Endothelial cell of hepatic sinusoid (primary cell): ENCODE measurements around the gene CUEDC2.

Experiments used
- in situ Hi-C: cut with HindIII; loops from 2 replicates; pipeline ENCODE4 v1.10.0; 2017; ENCODE audit warnings: low sequenced_read_pairs

The CUEDC2 gene

DNA sequence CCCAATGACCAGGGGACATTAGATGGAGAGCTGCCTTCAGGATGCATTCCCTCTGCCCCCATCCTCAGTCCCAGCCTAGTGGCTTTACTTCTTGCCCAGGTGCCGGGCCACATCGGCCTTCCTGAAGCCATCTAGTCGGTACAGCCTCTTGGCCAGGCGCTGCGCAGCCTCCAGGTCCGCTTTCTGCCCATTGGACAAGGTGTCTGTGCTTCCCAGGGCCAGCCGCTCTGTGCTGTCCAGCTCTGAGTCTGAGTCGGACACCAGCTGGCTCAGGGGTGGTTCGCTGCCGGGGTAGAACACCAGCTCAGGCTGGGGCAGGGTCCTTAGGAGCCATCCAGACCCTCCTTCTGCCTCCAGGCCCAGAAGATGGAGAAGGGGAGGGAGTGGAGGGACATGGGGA lies 20.1 kb downstream of the CUEDC2 start:
- in situ Hi-C loops = no loop called here

DNA sequence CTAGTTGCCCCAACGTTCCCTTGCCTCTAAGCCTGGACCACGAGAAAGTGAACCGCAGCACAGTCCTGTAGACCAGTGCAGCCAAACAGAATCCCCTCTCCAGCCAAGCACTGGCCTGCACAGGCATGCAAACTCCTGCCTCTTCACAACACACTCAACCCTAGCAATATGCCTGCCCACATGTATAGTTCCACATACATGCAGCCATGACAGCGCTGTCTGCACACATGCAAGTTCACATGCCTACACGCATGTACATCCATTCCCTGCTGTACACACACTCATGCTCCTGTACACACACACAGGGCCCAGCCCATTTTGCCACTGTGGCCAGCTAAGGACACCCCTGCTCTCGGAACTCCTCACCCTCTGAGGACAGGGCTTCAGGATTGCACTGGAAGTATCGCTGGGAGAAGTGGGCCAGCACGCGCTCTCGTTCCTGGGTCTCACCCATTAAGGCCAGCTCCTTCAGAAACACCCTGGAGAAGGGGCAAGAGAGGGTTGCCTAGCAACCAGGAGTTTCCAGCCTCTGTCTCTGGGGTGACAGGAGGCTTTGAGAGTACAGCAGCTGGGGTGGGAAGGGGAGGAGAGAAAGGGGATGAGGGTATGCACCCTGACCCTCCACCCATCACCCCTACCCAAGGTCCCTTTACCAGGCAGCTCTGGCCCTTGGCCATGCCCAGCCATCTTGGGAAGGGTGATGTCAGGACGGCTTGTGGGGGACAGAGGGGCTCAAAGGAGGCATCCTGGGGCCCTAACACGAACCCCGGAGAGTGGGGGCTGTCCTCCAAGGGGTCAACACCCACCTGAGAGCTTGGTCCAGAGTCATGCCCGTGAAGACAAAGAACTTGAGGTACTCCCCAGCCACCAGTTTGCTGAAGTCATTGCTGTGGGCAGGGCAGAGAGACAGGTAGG lies 20.8 kb downstream of the CUEDC2 start:
- in situ Hi-C loops = no loop called here

DNA sequence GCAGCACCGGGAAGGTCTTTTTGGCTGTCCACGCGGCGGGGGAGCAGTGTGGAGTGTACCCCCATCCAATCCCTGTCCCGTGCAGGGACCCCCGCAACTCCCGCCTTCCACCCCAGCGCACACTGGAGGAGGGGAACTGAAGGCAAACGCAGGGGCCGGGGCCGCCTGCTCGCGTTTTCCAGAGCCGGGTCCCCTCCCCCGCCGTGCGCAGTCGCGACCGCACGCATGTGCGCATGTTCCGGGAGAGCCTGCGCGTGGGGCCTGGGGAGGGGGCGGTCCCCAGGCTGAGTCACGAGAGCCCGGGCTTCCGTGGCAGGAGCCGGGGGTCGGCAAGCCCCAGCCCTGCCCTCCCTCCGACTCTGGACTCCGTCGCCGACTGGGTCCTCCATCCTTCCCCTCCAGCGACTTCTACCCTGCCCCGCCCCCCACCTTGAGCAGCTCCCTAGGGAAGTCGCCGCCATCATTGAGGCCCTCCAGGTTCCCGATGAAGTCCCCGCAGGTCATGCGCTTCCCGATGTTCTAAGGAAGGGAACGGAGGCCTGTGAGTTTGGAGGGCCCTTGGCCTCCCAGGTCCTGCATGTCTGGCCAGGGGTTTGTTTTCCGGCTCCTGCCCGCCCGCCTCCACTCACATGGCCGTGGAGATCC lies 21.8 kb downstream of the CUEDC2 start:
- in situ Hi-C loops = no loop called here

DNA sequence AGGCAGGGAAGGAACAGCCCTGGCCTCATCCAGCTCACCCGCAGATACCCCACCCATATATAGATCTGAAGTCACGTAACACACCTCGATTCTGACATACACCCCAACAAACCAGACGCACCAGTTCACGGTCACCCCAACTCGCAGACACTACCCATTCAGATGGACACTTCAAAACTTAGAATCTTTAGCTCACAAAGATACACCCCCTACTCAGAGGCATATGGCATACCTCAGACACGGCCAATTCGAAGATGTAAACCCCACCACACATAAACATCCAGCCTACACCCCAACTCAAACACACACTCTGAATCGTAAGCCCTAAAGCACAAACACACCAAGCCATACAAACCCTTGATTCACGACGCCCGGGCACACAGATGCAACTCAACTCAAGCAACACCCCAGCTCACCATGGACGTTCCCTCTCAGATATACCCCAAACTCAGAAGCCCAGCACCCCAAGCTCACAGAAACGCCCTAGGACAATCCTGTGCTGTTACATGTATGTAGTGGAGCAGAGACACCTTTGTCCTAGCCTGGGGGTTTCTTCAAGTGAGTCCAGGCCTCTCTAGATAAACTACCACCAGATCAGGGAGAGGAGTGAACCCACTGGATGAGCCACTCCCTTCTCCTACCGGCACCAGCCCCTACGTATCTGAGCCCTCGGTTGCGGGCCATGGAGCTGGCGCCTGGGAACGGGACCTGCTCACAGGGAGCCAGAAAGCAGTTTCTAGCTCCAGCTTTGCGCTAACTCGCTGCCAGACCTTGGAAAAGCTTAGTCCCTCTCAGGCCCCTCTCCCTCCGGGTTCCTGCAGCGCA lies 22.6 kb downstream of the CUEDC2 start:
- in situ Hi-C loops = no loop called here

DNA sequence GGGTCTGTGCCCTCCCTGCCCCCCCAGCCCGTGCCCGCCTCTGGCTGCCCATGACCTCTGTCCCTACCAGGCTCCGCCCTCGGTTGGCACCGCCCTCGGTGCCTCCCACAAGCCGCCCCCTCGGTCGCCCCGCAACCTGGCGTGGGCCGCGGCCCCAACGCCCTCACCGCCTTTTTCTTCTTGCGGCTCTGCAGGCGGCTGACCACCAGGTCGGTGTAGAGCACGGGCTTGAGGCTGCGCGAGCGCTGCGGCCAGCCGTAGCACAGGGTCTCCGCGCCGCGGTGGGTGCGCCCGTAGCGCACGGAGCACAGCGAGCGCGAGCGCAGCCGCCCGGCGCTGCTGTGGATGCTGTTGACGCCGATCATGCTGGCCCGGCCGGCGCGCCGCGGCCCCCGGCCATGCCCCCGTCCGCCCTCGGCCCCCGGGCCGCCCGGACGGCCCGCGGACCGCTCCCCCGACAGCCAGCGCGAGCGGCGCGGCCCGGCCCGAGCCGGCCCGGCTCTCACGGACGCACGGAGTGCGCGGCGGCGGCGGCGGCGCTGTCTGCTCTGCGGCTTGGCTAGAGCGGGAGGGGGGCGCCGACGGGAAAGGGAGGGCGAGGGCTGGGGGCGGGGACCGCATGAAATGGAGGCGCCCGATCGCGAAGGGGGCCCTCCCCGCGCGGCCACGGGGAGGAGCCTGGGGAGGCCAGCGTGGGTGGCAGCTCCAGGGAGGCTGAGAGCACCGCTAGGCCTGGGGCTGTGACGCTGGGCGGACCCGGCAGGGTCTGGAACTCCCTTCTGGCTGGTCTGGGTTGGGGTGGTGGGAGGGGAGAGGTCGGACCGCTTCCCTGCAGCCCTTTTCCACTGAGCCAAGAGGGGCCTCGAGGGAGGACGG lies 23.4 kb downstream of the CUEDC2 start:
- in situ Hi-C loops = no loop called here

DNA sequence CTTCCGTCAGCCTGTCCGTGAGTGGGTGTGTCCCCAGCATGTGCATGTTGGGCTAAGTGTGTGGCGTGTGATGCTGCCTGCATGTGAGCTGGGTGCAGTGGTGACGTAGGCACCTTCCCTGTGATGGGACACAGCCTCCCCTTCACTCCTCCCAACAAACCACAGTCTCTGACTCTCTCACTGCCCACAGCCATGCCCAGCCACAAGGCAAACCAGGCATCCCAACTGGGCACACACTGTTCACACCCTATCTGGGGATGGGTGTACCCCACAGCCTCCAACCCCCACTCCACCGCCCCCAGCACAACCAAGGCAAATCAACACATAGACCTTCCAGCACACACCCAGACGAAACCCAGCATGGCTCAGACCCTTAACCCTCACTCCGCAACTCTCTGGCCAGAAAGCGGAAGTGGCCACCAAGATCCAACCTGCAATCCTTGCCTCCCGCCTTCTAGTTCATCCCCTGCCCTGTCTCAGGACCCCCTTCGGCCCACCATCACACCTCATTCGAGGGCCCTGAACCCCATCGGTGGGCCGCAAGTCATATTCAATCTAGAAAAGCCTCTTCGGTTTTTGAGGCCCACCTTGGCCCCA lies 24.1 kb downstream of the CUEDC2 start:
- in situ Hi-C loops = no loop called here

DNA sequence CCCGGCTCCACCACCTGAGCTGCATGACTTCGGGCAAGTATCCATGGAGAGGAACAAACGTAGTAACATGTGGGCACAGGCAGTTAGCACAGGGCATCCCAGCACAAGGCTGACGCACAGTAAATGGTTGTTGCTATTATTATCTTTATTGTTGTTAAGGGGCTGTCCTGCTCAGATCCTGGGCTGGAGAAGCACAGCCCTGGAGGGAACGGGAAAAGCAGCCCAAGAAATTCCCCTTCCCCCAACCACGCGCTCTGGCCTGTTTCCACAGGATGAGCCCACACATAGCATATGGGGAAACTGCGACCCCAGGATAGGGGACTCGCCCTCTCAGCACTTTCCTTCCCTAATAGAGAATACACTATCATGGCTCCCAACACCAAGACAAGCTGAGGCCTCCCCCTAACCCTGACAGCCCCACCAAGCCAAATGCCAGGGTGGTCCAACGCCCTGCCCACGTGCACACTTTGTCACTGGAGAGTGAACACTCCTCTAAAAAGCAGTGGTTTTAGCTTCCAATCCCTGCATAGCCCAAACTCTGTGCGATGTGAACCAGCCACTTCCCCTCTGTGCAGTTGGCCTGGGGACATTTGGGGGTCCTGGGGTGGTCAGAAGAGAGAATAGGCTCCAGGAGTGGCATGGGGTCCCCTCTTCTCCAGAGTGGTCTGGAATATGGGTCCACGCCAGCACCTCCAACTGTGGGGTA lies 24.8 kb downstream of the CUEDC2 start:
- in situ Hi-C loops = no loop called here

DNA sequence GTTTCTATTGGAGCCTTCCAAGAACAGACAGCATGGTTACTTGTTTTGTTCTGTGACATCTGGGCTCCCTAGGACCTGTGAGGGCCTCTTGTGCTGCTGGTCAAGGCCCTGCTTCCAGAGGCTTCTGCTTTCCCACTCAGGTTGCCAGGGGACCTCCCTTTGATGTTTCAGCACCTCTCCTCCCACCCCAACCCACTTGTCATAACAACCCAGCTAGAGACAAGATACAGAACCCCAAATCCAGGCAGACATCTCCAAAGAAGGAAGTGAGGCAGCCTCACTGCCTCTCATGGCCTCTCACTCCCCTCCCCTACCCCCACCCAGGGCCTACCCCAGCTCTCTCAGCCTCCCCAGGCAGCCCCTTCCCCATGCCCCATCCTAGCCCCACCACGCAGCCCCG lies 25.6 kb downstream of the CUEDC2 start:
- in situ Hi-C loops = no loop called here

DNA sequence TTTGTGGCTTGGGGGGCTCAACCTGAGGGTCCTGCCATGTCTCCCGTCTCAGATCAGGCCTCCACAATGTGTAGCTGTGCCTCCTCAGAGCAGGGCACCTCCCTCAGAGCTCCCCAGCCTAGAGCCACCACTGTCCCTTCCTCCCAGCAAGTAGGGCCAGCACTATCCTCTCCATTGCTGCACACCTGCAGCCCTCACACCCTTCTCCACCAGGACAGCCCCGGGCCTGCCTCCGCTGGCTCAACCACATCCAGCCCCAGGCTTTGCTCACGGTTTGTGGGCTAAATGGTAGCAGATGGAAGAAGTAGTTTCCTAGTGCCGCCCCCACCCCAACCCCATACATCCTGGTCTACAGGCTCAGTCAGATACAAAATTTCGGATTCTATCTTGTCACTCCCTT lies 26.7 kb downstream of the CUEDC2 start:
- in situ Hi-C loops = no loop called here

DNA sequence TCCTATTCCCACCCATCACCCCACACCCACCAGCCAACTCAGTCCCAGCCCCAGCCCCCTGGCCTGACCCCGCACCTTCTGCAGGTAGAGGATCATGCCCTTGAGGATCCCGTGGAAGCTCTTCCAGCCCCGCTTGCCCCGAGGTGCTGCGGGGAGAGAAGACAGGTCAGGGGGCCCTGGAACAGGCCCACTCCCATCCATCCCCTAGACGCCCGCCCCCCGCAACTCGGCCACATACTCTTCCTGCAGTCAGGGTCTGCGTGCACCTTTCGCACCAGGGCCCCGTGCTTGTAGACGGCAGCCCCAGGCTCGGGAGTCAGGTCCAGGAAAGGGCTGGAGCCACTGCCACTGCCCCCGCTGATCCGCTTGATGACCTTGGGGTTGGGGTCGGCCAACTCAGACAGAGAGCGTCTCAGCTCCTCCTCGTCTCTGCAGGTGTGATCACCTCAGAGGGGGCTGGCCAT lies 27.2 kb downstream of the CUEDC2 start:
- in situ Hi-C loops = no loop called here

DNA sequence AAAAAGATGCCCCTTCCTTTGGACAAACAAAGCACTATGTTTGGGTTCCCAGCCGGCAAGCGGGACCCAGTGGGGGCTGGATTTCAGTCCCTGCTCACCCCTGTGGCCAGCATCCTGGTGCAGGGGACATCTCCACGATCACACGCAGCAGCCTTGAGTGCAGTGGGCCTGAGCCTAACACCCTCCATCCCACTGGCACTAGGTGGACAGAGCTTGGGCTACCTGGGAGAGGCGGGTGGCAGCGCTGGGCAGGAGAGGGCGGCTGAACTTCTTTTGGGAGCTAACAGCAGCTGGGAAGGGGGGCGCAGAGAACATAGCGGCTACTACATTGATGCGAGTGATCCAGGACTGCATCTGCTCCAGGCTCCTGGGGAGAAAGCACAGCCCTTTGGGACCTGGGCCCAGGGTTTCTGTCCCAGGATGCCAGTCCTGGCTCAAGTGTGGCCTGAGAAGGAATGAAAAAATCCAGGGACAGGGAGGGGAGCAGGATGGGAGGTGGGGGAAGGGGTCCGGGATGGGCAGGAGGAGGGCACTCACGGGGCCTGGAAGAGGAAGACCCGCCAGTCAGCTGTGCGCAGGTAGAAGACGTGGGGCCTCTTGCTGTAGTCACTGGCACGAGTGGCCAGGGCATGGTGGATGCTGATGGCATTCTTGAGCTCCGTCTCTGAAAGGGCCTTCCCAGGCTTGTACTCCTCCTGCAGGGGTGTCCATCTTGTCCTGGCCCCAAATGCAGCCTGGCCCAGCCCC lies 27.8 kb downstream of the CUEDC2 start:
- in situ Hi-C loops = no loop called here

DNA sequence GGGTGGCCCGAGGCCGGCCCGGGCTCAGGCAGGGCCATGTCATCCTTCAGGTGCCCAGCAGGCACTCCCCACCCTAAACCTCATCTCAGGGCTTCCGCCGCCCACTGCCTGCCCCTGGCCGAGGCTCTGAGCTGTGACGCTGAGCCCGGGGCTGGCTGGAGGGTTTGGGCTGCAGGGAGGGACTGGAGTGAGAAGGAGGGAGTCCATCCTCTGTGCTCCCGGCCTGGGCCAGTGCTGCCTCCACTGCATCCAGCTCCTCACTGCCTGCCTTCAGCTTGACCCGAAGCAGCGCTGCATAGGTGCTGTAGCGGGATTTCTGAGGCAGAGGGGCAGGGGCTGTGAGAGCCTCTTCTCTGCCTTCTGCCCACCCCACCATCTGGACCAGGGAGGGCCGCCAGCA lies 29.3 kb downstream of the CUEDC2 start:
- in situ Hi-C loops = no loop called here

DNA sequence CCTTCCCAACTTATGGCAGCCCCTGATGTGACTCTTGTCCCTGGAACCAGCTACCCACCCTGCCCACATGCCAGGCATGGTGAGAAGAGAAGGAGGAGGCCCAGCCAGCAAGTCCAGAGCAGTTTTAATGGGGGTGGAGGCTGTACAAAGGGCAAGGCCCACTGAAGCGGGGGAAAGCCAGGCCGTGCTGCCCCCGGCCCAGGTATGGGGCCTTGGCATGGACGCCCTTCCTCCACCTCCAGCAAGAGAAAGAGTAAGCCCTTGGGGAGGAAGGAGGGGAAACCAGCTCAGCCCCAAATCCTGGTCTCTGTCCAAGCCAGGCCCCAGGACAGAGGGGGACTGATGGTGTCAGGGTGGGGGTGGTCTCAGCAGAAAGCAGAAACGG lies 29.9 kb downstream of the CUEDC2 start:
- in situ Hi-C loops = no loop called here

DNA sequence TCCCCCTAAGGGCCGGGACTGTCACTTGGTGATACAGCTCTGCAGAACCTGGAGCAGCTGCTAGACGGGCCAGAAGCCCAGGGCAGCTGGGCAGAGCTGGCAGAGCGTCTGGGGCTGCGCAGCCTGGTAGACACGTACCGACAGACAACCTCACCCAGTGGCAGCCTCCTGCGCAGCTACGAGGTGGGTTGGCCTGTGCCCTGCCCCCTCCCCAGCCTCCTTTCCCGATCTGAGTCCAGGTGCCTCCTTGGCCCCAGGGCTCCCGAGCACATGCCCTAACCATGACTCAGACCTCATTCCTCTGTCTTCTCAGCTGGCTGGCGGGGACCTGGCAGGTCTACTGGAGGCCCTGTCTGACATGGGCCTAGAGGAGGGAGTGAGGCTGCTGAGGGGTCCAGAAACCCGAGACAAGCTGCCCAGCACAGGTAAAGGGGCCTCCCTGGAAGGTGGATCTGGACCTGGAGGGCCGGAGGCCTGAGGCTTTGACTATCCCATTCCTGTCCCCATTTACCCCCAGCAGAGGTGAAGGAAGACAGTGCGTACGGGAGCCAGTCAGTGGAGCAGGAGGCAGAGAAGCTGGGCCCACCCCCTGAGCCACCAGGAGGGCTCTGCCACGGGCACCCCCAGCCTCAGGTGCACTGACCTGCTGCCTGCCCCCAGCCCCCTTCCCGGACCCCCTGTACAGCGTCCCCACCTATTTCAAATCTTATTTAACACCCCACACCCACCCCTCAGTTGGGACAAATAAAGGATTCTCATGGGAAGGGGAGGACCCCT lies 30.5 kb downstream of the CUEDC2 start:
- in situ Hi-C loops = no loop called here

DNA sequence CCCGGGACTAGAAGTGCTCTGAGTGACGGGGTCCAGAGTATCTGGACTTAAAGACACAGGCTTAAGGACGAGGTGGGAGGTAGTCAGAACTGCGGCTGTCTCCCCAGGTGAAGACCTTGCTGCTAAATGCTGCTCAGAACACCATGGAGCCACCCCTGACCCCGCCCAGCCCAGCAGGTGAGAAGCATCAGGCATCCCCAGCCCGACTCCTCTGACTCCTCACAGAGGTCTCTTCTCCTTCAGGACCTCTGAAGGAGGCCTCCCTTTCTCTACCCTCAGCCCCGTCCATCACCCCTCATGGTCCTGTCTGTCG lies 31.1 kb downstream of the CUEDC2 start:
- in situ Hi-C loops = no loop called here

DNA sequence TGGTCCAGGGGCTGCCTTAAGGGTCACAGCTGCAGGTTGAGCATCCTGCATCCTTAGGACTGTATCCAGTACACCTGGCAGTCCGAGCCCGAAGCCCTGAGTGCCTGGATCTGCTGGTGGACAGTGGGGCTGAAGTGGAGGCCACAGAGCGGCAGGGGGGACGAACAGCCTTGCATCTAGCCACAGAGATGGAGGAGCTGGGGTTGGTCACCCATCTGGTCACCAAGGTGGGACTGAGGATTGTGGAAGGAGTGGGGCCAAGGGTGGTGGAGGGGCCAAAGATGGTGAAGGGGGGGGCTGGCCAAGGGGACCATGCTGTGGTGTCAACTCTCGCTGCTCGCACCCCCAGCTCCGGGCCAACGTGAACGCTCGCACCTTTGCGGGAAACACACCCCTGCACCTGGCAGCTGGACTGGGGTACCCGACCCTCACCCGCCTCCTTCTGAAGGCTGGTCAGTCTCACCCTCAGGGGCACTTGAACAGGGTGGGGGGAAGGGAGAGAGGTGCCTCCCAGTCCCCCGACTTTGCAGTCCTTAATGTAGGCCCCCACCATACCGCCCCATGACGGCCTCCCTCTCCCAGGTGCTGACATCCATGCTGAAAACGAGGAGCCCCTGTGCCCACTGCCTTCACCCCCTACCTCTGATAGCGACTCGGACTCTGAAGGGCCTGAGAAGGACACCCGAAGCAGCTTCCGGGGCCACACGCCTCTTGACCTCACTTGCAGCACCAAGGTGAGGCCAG lies 31.6 kb downstream of the CUEDC2 start:
- in situ Hi-C loops = no loop called here

DNA sequence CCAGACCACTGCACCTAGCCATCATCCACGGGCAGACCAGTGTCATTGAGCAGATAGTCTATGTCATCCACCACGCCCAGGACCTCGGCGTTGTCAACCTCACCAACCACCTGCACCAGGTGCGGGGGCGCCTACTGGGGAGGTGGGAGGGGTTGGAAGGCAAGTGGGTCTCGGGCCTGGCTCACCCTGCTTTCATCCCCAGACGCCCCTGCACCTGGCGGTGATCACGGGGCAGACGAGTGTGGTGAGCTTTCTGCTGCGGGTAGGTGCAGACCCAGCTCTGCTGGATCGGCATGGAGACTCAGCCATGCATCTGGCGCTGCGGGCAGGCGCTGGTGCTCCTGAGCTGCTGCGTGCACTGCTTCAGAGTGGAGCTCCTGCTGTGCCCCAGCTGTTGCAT lies 32.3 kb downstream of the CUEDC2 start:
- in situ Hi-C loops = no loop called here
